ENCODE results near the gene ERICH3.

ERICH3 gene

GRCh38 chr1:74586253-74586897 lies 87.2 kb downstream of the ERICH3 start:
- FAIRE-seq (no peak), DNase-seq (ENCODE audit: insufficient read length) (no peak)
- TF ChIP-seq POLR2AphosphoS5 (IDR thresholded peaks at IDR 0.05; ENCODE audit: low read depth, low read length) (no peak), TAF1 (IDR thresholded peaks at IDR 0.05; ENCODE audit: borderline replicate concordance, low read depth, low read length) (no peak), POLR2A (IDR thresholded peaks at IDR 0.05; ENCODE audit: low read depth, low read length) (no peak)

- DNase-seq (ENCODE audit: insufficient read length) (no peak), FAIRE-seq (no peak)
- TF ChIP-seq POLR2A (IDR thresholded peaks at IDR 0.05; ENCODE audit: low read depth, low read length) (no peak), POLR2AphosphoS5 (IDR thresholded peaks at IDR 0.05; ENCODE audit: low read depth, low read length) (no peak), TAF1 (IDR thresholded peaks at IDR 0.05; ENCODE audit: borderline replicate concordance, low read depth, low read length) (no peak)
Measured at GRCh38 chr1:74584185-74584584, 89.4 kb downstream of the ERICH3 start.

GRCh38 chr1:74583397-74583796 lies 90.2 kb downstream of the ERICH3 start:
- DNase-seq (ENCODE audit: insufficient read length): no peak
- TF ChIP-seq POLR2A (IDR thresholded peaks at IDR 0.05; ENCODE audit: low read depth, low read length) (no peak), TAF1 (IDR thresholded peaks at IDR 0.05; ENCODE audit: borderline replicate concordance, low read depth, low read length) (no peak), POLR2AphosphoS5 (IDR thresholded peaks at IDR 0.05; ENCODE audit: low read depth, low read length) (no peak)

GRCh38 chr1:74579425-74579824 lies 94.2 kb downstream of the ERICH3 start:
- FAIRE-seq (peak; percentile 44), DNase-seq (ENCODE audit: insufficient read length) (peak; percentile 3)
- TF ChIP-seq POLR2A (IDR thresholded peaks at IDR 0.05; ENCODE audit: low read depth, low read length) (no peak), TAF1 (IDR thresholded peaks at IDR 0.05; ENCODE audit: borderline replicate concordance, low read depth, low read length) (no peak), POLR2AphosphoS5 (IDR thresholded peaks at IDR 0.05; ENCODE audit: low read depth, low read length) (no peak)

More at GRCh38 chr1:74583397-74583796, 90.2 kb downstream of the ERICH3 start:
- no peak for FAIRE-seq

- DNase-seq (ENCODE audit: insufficient read length) (no peak), FAIRE-seq (no peak)
- TF ChIP-seq POLR2A (IDR thresholded peaks at IDR 0.05; ENCODE audit: low read depth, low read length) (no peak), TAF1 (IDR thresholded peaks at IDR 0.05; ENCODE audit: borderline replicate concordance, low read depth, low read length) (no peak), POLR2AphosphoS5 (IDR thresholded peaks at IDR 0.05; ENCODE audit: low read depth, low read length) (no peak)
Measured at GRCh38 chr1:74578101-74578500, 95.5 kb downstream of the ERICH3 start.

GRCh38 chr1:74571891-74572290 lies 101.7 kb downstream of the ERICH3 start:
- TF ChIP-seq POLR2AphosphoS5 (IDR thresholded peaks at IDR 0.05; ENCODE audit: low read depth, low read length) (no peak), TAF1 (IDR thresholded peaks at IDR 0.05; ENCODE audit: borderline replicate concordance, low read depth, low read length) (no peak), POLR2A (IDR thresholded peaks at IDR 0.05; ENCODE audit: low read depth, low read length) (no peak)
- DNase-seq (ENCODE audit: insufficient read length) (no peak), FAIRE-seq (no peak)

GRCh38 chr1:74571493-74571800 lies 102.1 kb downstream of the ERICH3 start:
- FAIRE-seq (no peak), DNase-seq (ENCODE audit: insufficient read length) (no peak)
- TF ChIP-seq POLR2A (IDR thresholded peaks at IDR 0.05; ENCODE audit: low read depth, low read length): no peak
- no peak for TF ChIP-seq POLR2AphosphoS5 (IDR thresholded peaks at IDR 0.05; ENCODE audit: low read depth, low read length)

GRCh38 chr1:74570797-74571492 lies 102.6 kb downstream of the ERICH3 start:
- TF ChIP-seq POLR2AphosphoS5 (IDR thresholded peaks at IDR 0.05; ENCODE audit: low read depth, low read length) (no peak), POLR2A (IDR thresholded peaks at IDR 0.05; ENCODE audit: low read depth, low read length) (no peak), TAF1 (IDR thresholded peaks at IDR 0.05; ENCODE audit: borderline replicate concordance, low read depth, low read length) (no peak)
- DNase-seq (ENCODE audit: insufficient read length) (no peak), FAIRE-seq (no peak)

- no peak for DNase-seq (ENCODE audit: insufficient read length)
- no peak for FAIRE-seq
- TF ChIP-seq POLR2A (IDR thresholded peaks at IDR 0.05; ENCODE audit: low read depth, low read length) (no peak), TAF1 (IDR thresholded peaks at IDR 0.05; ENCODE audit: borderline replicate concordance, low read depth, low read length) (no peak), POLR2AphosphoS5 (IDR thresholded peaks at IDR 0.05; ENCODE audit: low read depth, low read length) (no peak)
Measured at GRCh38 chr1:74549932-74550331, 123.7 kb downstream of the ERICH3 start.

GRCh38 chr1:74548961-74549750 lies 124.4 kb downstream of the ERICH3 start:
- FAIRE-seq (no peak), DNase-seq (ENCODE audit: insufficient read length) (no peak)
- TF ChIP-seq TAF1 (IDR thresholded peaks at IDR 0.05; ENCODE audit: borderline replicate concordance, low read depth, low read length) (no peak), POLR2AphosphoS5 (IDR thresholded peaks at IDR 0.05; ENCODE audit: low read depth, low read length) (no peak), POLR2A (IDR thresholded peaks at IDR 0.05; ENCODE audit: low read depth, low read length) (no peak)

GRCh38 chr1:74545821-74546220 lies 127.8 kb downstream of the ERICH3 start:
- DNase-seq (ENCODE audit: insufficient read length): no peak

GRCh38 chr1:74534241-74534640 lies 139.4 kb downstream of the ERICH3 start:
- no peak for DNase-seq (ENCODE audit: insufficient read length)
- no peak for FAIRE-seq
- TF ChIP-seq POLR2A (IDR thresholded peaks at IDR 0.05; ENCODE audit: low read depth, low read length): no peak
- no peak for TF ChIP-seq TAF1 (IDR thresholded peaks at IDR 0.05; ENCODE audit: borderline replicate concordance, low read depth, low read length)
- TF ChIP-seq POLR2AphosphoS5 (IDR thresholded peaks at IDR 0.05; ENCODE audit: low read depth, low read length): no peak

More at GRCh38 chr1:74545821-74546220, 127.8 kb downstream of the ERICH3 start:
- TF ChIP-seq TAF1 (IDR thresholded peaks at IDR 0.05; ENCODE audit: borderline replicate concordance, low read depth, low read length): no peak
- no peak for FAIRE-seq

Data from GM12892 (cell line).